HEK293 (cell line): ENCODE measurements around the gene DMPK.

Experiments used
- CTCF ChIA-PET: fragments of 350-600 bp; formaldehyde crosslinking; extraction: SDS; loops from one replicate; lab custom pipeline; 2021; ENCODE audit warnings: antibody characterized with exemption; lab: Yijun Ruan, JAX
- POLR2A ChIA-PET: fragments of 300-600 bp; formaldehyde crosslinking; extraction: SDS; loops from one replicate; lab custom pipeline; 2020; ENCODE audit warnings: antibody characterized with exemption, inconsistent platforms; lab: Yijun Ruan, JAX
- H3K27ac ChIP-seq: fragments of 200-500 bp; sonication (Bioruptor generic); 2 replicates; pipeline ENCODE4 v1.5.1; 2014; ENCODE audit warnings: low read depth, low read length, control low read depth, inconsistent platforms; ENCODE audit errors: extremely low read depth
- H3K36me3 ChIP-seq, 2 experiments: fragments of 200-500 bp in 1 of 2; sonication (Bioruptor generic) in 1 of 2; 1 replicate in 1 of 2; 2 replicates in 1 of 2; pipeline ENCODE4 v1.5.1; 2014 to 2017; ENCODE audit warnings: inconsistent platforms in 2 of 2, low read length in 2 of 2; ENCODE audit not compliant: control insufficient read depth in 2 of 2, insufficient read depth in 1 of 2
- H3K4me1 ChIP-seq: fragments of 200-500 bp; sonication (Bioruptor generic); 2 replicates; pipeline ENCODE4 v1.5.1; 2014; ENCODE audit warnings: mild to moderate bottlenecking, low read length, inconsistent platforms; ENCODE audit not compliant: control insufficient read depth, insufficient read depth
- H3K4me3 ChIP-seq: 2 replicates; pipeline ENCODE4 v1.5.1; 2011; ENCODE audit warnings: low read depth, mild to moderate bottlenecking, control low read depth, low read length, moderate library complexity
- H3K9me3 ChIP-seq: fragments of 200-500 bp; sonication (Bioruptor generic); 2 replicates; pipeline ENCODE4 v1.5.1; 2014; ENCODE audit warnings: low read depth, low read length, inconsistent platforms; ENCODE audit not compliant: control insufficient read depth, insufficient read depth
- KLF7 ChIP-seq: fragments of 450-650 bp; formaldehyde crosslinking; IDR thresholded peaks from 2 replicates; pipeline ENCODE4 v1.5.1; 2016; ENCODE audit warnings: missing biosample characterization, missing genetic modification characterization, borderline replicate concordance
- MZF1 ChIP-seq: fragments of 450-650 bp; formaldehyde crosslinking; IDR thresholded peaks from 2 replicates; pipeline ENCODE4 v1.5.1; 2017; ENCODE audit warnings: missing biosample characterization, missing genetic modification characterization, borderline replicate concordance
- OSR2 ChIP-seq: fragments of 450-650 bp; formaldehyde crosslinking; IDR thresholded peaks from 2 replicates; pipeline ENCODE4 v1.5.1; 2016; ENCODE audit warnings: missing biosample characterization, missing genetic modification characterization
- SCRT1 ChIP-seq: fragments of 450-650 bp; formaldehyde crosslinking; IDR thresholded peaks from 2 replicates; pipeline ENCODE4 v1.5.1; 2016; ENCODE audit warnings: missing biosample characterization, missing genetic modification characterization, borderline replicate concordance
- SCRT2 ChIP-seq: fragments of 450-650 bp; formaldehyde crosslinking; IDR thresholded peaks from 2 replicates; pipeline ENCODE4 v1.5.1; 2016; ENCODE audit warnings: missing biosample characterization, missing genetic modification characterization
- ZFP3 ChIP-seq: fragments of 450-650 bp; formaldehyde crosslinking; IDR thresholded peaks from 2 replicates; pipeline ENCODE4 v1.5.1; 2016; ENCODE audit warnings: low read depth, missing biosample characterization, missing genetic modification characterization
- ZNF114 ChIP-seq: fragments of 450-650 bp; formaldehyde crosslinking; IDR thresholded peaks from 2 replicates; pipeline ENCODE4 v1.5.0; 2017; ENCODE audit warnings: missing biosample characterization, missing genetic modification characterization
- ZNF157 ChIP-seq: fragments of 450-650 bp; formaldehyde crosslinking; IDR thresholded peaks from 2 replicates; pipeline ENCODE4 v1.5.1; 2016; ENCODE audit warnings: missing biosample characterization, missing genetic modification characterization
- ZNF280D ChIP-seq: fragments of 450-650 bp; formaldehyde crosslinking; IDR thresholded peaks from 2 replicates; pipeline ENCODE4 v1.5.1; 2016; ENCODE audit warnings: missing biosample characterization, missing genetic modification characterization
- ZNF529 ChIP-seq: fragments of 450-650 bp; formaldehyde crosslinking; IDR thresholded peaks from 2 replicates; pipeline ENCODE4 v1.5.1; 2017; ENCODE audit warnings: missing genetic modification characterization, missing biosample characterization; ENCODE audit not compliant: insufficient replicate concordance
- ZNF544 ChIP-seq: fragments of 450-650 bp; formaldehyde crosslinking; IDR thresholded peaks from 2 replicates; pipeline ENCODE4 v1.5.0; 2017; ENCODE audit warnings: missing biosample characterization, missing genetic modification characterization
- ZNF747 ChIP-seq: fragments of 450-650 bp; formaldehyde crosslinking; IDR thresholded peaks from 2 replicates; pipeline ENCODE4 v1.5.1; 2016; ENCODE audit warnings: missing biosample characterization, missing genetic modification characterization
- ZNF776 ChIP-seq: fragments of 450-650 bp; formaldehyde crosslinking; IDR thresholded peaks from 2 replicates; pipeline ENCODE4 v1.5.0; 2017; ENCODE audit warnings: missing biosample characterization, missing genetic modification characterization, borderline replicate concordance
- TF ChIP-seq, protein P1 (sequence below): fragments of 450-650 bp; formaldehyde crosslinking; IDR thresholded peaks from 2 replicates; pipeline ENCODE4 v1.5.1; 2016; ENCODE audit warnings: missing biosample characterization, missing genetic modification characterization
- TF ChIP-seq, protein P2 (sequence below): fragments of 450-650 bp; formaldehyde crosslinking; IDR thresholded peaks from 2 replicates; pipeline ENCODE4 v1.5.1; 2016; ENCODE audit warnings: missing biosample characterization, missing genetic modification characterization
- TF ChIP-seq, protein P3 (sequence below): IDR thresholded peaks from 2 replicates; pipeline ENCODE4 v1.6.1; 2011; ENCODE audit warnings: mild to moderate bottlenecking, low read depth, low read length, borderline replicate concordance

The DMPK gene

DNA sequence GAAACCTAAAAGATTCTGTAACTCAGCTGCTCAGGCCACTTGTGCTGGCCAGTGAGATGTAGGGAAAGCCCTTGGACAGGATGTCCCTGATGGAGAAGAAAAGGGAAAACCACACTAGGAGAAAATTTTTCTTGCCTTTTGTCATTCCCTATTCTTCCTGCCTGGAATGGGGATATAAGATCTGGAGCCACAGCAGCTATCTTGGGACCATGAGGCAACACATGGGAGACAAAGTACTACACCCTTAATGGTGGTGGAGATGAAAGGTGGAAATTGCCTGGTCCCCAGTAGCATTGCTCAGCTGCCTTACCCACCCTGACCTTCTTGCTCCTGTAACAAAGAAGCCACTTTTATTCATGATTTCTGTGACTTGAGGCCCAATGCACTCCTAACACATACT, 23.4 kb upstream of the DMPK start:
- no peak overlapping the region for H3K4me3 ChIP-seq
- CTCF ChIA-PET = interaction anchor here (0.8 to 8.7 kb wide), 6 partner anchors 8 to 77 kb away, joined by 3 to 80 read pairs (median 4); partner anchors contain the start of gene SIX5
- TF ChIP-seq ZNF157 (tag by site-specific recombination) (no peak), ZNF280D (tag by site-specific recombination) (peak; percentile 83; the same call in 1 of the 2 replicates)
- TF ChIP-seq, protein P1, sequence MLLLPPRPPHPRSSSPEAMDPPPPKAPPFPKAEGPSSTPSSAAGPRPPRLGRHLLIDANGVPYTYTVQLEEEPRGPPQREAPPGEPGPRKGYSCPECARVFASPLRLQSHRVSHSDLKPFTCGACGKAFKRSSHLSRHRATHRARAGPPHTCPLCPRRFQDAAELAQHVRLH (tag by site-specific recombination) = peak; percentile 97
- TF ChIP-seq, all 188 proteins: peak for 2
- Histone ChIP-seq H3K27ac (no peak overlapping the region), H3K36me3 (no peaks in the 10 kb centered on the region), H3K4me1 (no peaks in the 10 kb centered on the region), H3K9me3 (no peaks in the 10 kb centered on the region)
- POLR2A ChIA-PET = interaction anchor here (0.5 to 1.1 kb wide), 2 partner anchors 36 kb away, joined by 3 read pairs; partner anchors contain the start of gene SIX5

GRCh38 chr19:45804959-45805230, 22.6 kb upstream of the DMPK start:
- Histone ChIP-seq H3K36me3 (no peaks in the 10 kb centered on the region), H3K27ac (no peak overlapping the region), H3K4me3 (no peak overlapping the region), H3K4me1 (no peaks in the 10 kb centered on the region), H3K9me3 (no peaks in the 10 kb centered on the region)
- TF ChIP-seq MZF1 = no peak
- no peak for TF ChIP-seq ZFP3
- no peak for TF ChIP-seq ZNF776 (tag by site-specific recombination)
- TF ChIP-seq ZNF747 = no peak
- TF ChIP-seq ZNF544 (tag by site-specific recombination) = no peak
- no peak for TF ChIP-seq OSR2
- no peak for TF ChIP-seq ZNF114 (tag by site-specific recombination)
- POLR2A ChIA-PET = interaction anchor here (0.5 to 1.1 kb wide), 2 partner anchors 22 to 35 kb away, joined by 3 to 4 read pairs; partner anchors contain the start of genes DMPK and SIX5
- CTCF ChIA-PET = interaction anchor here (0.6 to 8.7 kb wide), 7 partner anchors 9 to 78 kb away, joined by 3 to 80 read pairs (median 5); partner anchors contain the start of gene SIX5

- peak; percentile 70; the same call in 1 of the 2 replicates for TF ChIP-seq SCRT1 (tag by site-specific recombination)
- no peak for TF ChIP-seq ZNF529 (tag by site-specific recombination)
- TF ChIP-seq KLF7 (tag by site-specific recombination) = no peak
- TF ChIP-seq, protein P2, sequence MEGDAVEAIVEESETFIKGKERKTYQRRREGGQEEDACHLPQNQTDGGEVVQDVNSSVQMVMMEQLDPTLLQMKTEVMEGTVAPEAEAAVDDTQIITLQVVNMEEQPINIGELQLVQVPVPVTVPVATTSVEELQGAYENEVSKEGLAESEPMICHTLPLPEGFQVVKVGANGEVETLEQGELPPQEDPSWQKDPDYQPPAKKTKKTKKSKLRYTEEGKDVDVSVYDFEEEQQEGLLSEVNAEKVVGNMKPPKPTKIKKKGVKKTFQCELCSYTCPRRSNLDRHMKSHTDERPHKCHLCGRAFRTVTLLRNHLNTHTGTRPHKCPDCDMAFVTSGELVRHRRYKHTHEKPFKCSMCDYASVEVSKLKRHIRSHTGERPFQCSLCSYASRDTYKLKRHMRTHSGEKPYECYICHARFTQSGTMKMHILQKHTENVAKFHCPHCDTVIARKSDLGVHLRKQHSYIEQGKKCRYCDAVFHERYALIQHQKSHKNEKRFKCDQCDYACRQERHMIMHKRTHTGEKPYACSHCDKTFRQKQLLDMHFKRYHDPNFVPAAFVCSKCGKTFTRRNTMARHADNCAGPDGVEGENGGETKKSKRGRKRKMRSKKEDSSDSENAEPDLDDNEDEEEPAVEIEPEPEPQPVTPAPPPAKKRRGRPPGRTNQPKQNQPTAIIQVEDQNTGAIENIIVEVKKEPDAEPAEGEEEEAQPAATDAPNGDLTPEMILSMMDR (tag by site-specific recombination) = no peak
- TF ChIP-seq SCRT2 (tag by site-specific recombination) = peak; percentile 94
- TF ChIP-seq, protein P3, sequence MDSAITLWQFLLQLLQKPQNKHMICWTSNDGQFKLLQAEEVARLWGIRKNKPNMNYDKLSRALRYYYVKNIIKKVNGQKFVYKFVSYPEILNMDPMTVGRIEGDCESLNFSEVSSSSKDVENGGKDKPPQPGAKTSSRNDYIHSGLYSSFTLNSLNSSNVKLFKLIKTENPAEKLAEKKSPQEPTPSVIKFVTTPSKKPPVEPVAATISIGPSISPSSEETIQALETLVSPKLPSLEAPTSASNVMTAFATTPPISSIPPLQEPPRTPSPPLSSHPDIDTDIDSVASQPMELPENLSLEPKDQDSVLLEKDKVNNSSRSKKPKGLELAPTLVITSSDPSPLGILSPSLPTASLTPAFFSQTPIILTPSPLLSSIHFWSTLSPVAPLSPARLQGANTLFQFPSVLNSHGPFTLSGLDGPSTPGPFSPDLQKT = no peak
- Histone ChIP-seq H3K9me3 (no peaks in the 10 kb centered on the region), H3K4me1 (peaks cover under 1% of the 10 kb centered on the region; the same call in 1 of the 2 replicates), H3K4me3 (no peak overlapping the region), H3K27ac (no peak overlapping the region), H3K36me3 (no peaks in the 10 kb centered on the region)
- POLR2A ChIA-PET = interaction anchor here (0.5 to 1.1 kb wide), 2 partner anchors 22 to 35 kb away, joined by 3 to 4 read pairs; partner anchors contain the start of genes DMPK and SIX5
- CTCF ChIA-PET = interaction anchor here (0.6 to 8.7 kb wide), 6 partner anchors 10 to 408 kb away, joined by 3 to 80 read pairs (median 4); partner anchors contain the start of gene SIX5
Observed at GRCh38 chr19:45804140-45804958, 22.1 kb upstream of the DMPK start.
